Measurements from ENCODE around the gene KRTAP4-8. TPM values are rescaled to one million over a fixed set of nuclear protein-coding genes. Genes with fewer than 3 reads are reported as not detected.
"Not testable (repeated sequence)": the region's sequence is repeated elsewhere in the genome, so short reads cannot be mapped to it uniquely, and the experiment has no call there.

KRTAP4-8 gene
- polyA plus RNA-seq, 3 donors: not detected

- H3K27ac ChIP-seq (ENCODE audit: low read depth, low read length): no peak overlapping the region
- 47 to 63% (median 56%) methylated on average over 5 of the region's 5 CpGs for WGBS, 3 donors
Measured at GRCh38 chr17:41116297-41116696, 18.4 kb upstream of the KRTAP4-8 start.

DNA sequence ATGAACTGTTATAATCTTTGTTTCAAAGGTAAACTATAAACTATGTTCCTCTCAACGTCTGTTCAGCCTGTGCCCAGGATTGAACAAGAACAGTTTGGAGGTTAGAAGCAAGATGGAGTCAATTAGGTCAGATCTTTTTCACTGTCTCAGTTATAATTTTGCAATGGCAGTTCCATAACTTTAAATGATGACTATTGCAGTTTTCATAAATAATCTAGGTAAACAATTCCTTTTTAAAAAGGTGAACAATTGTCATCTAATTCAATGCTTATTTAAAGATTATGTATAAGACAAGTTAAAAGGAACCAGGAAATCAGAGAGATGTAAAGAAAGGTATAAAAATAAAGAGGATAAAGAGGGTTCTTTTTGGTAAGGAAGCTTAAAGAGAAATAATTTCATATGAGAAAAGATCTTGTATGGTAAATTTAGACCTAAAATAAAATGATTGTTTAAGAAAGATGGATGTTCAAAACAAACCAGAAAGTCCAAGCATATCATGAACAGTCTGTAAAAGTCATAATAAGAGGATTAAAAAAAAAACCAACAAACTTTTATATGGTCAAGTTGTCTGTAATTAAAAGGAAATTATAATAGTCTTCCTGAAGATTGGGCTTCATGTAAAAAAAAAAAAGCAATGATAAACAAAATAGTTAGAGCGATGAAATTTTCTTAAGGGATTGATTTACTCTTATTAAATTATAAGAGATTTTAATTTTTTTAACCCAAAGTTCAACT is 13.4 kb upstream of the KRTAP4-8 start:
- 65 to 76% (median 72%) methylated on average over 2 of the region's 2 CpGs for WGBS, 3 donors
- no peak overlapping the region for H3K27ac ChIP-seq (ENCODE audit: low read depth, low read length)

- H3K27ac ChIP-seq (ENCODE audit: low read depth, low read length): not testable (repeated sequence)
- WGBS, 3 donors: 0 to 50% (median 28%) methylated on average over 1 of the region's 1 CpG
Measured at GRCh38 chr17:41108728-41109386, 10.9 kb upstream of the KRTAP4-8 start.

GRCh38 chr17:41107941-41108450 is 10.1 kb upstream of the KRTAP4-8 start:
- WGBS, 3 donors: 52 to 73% (median 70%) methylated on average over 1 of the region's 1 CpG
- H3K27ac ChIP-seq (ENCODE audit: low read depth, low read length): no peak overlapping the region

DNA sequence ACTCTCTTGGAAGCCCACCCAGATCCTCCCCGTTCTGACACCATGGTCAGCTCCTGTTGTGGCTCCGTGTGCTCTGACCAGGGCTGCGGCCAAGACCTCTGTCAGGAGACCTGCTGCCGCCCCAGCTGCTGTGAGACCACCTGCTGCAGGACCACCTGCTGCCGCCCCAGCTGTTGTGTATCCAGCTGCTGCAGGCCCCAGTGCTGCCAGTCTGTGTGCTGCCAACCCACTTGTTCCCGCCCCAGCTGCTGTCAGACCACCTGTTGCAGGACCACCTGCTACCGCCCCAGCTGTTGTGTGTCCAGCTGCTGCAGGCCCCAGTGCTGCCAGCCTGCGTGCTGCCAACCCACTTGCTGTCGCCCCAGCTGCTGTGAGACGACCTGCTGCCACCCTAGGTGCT is 7.4 kb upstream of the KRTAP4-8 start, which contains the start of gene KRTAP4-9:
KRTAP4-9 (plus strand) TSS at position 43 of the 400 bp plus-strand sequence; CDS start at position 43, 0 bp downstream.
- WGBS, 3 donors: 62 to 86% (median 72%) methylated on average over 7 to 10 of the region's 10 CpGs
- H3K27ac ChIP-seq (ENCODE audit: low read depth, low read length): not testable (repeated sequence)

DNA sequence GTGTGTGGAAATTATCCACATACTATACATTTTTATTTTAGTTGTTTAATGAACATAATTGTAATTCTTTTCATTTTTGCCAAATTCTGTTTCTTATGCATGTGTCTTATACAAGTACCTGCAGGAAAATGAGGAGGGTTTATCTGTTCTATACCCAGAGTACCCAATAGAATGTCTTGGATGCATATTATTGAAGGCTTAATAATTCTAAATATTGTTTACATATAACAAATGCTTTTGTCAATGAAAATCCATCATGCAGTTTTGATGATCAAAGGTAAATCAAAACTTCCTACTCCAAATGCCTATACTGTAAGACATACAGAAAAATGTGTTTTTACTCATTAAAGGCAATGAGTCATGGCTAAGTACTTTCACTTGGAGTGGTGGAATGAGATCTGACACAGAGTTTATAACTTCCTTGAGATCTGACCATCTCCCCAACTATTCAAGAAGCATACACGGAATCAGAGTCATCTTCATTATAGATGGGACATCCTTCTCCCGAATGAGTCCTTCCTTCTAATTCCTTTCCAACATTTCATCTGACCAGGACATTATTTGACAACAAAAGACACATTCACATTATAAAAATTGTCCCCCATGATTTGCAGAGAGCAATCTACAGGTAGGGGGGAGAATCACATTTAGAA is 6.6 kb upstream of the KRTAP4-8 start:
- WGBS, 3 donors: 55 to 76% (median 58%) methylated on average over 2 of the region's 2 CpGs

GRCh38 chr17:41103896-41104295 is 6.0 kb upstream of the KRTAP4-8 start:
- H3K27ac ChIP-seq (ENCODE audit: low read depth, low read length): no peak overlapping the region
- 85 to 95% (median 87%) methylated on average over 1 of the region's 1 CpG for WGBS, 3 donors

More for the DNA sequence above, 6.6 kb upstream of the KRTAP4-8 start:
- not testable (repeated sequence) for H3K27ac ChIP-seq (ENCODE audit: low read depth, low read length)

GRCh38 chr17:41101586-41102259 is 3.8 kb upstream of the KRTAP4-8 start, which contains the start of gene KRTAP4-16:
Gene KRTAP4-16, minus strand, starts transcription at chr17:41102209. Its CDS starts 0 bp downstream, at chr17:41102209.
- H3K27ac ChIP-seq (ENCODE audit: low read depth, low read length): no peak within 1 kb of the TSS
- 52 to 64% (median 53%) methylated on average over 8 to 10 of the region's 10 CpGs for WGBS, 3 donors

DNA sequence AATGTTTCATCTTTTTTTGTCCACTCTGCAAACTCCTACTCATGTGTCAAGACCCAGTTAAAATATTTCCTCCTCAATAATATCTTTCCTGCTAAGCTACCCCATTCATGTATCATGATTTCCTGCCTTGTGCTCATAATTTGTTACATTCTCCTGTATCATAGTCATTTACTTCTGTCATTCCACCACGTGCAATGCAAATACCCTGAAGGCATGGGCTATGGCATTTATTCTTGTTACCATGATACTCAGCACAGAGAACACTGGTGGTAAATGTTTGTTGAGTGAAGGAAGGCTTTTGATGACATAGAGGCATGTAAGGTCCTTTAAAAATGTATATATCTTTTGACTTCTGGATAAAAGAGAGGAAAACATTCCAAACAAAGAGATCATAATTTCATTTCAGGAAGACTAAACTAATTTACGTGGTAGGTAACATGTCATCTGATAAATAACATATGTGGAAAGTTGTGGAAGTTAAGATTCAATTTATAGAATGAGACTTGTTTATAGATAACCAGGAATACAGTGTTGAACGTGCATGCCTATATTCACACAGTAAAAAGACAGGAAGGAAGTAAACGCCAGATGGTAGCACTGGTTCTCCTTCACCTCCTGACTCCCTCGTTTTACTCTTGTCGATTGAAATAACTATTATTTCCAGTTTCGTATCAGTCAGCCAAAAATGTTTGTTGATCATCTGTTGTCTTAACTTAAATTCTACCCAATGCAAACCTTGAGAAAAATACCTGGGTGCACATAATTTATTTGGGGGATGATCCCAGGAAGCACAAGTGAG is 1.9 kb upstream of the KRTAP4-8 start:
- H3K27ac ChIP-seq (ENCODE audit: low read depth, low read length): not testable (repeated sequence)
- 30 to 53% (median 31%) methylated on average over 7 of the region's 7 CpGs for WGBS, 3 donors

GRCh38 chr17:41098481-41098880 is 539 bp upstream of the KRTAP4-8 start:
- H3K27ac ChIP-seq (ENCODE audit: low read depth, low read length): no peak overlapping the region
- 80 to 85% (median 82%) methylated on average over 6 of the region's 6 CpGs for WGBS, 3 donors

GRCh38 chr17:41096055-41096454 is 1.9 kb downstream of the KRTAP4-8 start:
- 82 to 85% (median 82%) methylated on average over 7 of the region's 7 CpGs for WGBS, 3 donors
- H3K27ac ChIP-seq (ENCODE audit: low read depth, low read length): no peak overlapping the region

DNA sequence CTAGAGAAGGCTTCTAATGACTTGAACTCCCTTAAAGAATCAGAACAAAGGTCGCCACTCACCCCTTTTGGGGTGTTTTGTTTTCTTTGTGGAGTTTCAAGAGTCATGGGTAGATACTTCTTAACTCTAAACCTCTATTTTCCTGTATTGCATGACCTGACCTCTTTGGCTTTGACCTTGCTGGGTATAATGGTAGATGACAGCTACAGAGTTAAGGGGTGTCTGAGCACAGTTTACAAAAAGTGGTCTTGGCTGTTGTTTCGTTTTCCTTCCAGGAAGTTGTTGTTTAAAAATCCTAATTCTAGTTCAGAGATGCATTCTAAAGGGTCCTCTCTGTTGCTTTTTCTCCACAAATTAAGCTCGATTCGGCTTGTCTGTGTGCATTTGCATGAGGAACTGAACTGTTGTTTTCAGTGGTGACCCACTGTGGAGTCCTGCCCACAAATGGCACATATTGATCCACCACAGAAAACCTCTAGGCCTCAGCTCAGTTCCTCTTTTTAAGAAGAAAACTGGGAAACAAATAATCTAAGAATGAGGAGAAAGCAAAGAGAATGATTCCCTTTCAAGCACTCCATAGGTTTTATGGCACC is 9.1 kb downstream of the KRTAP4-8 start:
- not testable (repeated sequence) for H3K27ac ChIP-seq (ENCODE audit: low read depth, low read length)
- 53 to 67% (median 54%) methylated on average over 4 of the region's 4 CpGs for WGBS, 3 donors

DNA sequence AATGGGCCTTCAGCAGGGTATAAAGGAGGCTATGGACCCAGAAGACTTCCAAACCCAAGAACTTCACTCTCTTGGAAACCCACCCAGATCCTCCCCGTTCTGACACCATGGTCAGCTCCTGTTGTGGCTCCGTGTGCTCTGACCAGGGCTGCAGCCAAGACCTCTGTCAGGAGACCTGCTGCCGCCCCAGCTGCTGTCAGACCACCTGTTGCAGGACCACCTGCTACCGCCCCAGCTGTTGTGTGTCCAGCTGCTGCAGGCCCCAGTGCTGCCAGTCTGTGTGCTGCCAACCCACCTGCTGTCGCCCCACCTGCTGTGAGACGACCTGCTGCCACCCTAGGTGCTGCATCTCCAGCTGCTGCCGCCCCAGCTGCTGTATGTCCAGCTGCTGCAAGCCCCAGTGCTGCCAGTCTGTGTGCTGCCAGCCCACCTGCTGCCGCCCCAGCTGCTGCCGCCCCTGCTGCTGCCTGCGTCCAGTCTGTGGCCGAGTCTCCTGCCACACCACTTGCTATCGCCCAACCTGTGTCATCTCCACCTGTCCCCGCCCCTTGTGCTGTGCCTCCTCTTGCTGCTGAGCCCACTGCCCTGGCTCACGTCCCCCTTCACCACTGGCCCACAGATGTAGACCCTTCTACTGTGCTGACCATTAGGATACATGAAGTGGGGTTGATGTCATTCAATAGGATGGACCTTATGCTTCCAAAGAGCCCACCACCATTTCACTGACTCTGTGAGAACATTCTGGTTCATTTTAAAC is 13.7 kb downstream of the KRTAP4-8 start, which contains the start of gene KRTAP4-7:
KRTAP4-7 (plus strand) TSS at position 51 of the 757 bp plus-strand sequence; CDS start at position 108, 57 bp downstream.
- WGBS, 3 donors: 71 to 87% (median 84%) methylated on average over 9 to 14 of the region's 14 CpGs
- not testable (repeated sequence) for H3K27ac ChIP-seq (ENCODE audit: low read depth, low read length)

GRCh38 chr17:41083427-41083826 is 14.5 kb downstream of the KRTAP4-8 start:
- WGBS, 3 donors: 62 to 80% (median 78%) methylated on average over 2 of the region's 2 CpGs
- H3K27ac ChIP-seq (ENCODE audit: low read depth, low read length): not testable (repeated sequence)

DNA sequence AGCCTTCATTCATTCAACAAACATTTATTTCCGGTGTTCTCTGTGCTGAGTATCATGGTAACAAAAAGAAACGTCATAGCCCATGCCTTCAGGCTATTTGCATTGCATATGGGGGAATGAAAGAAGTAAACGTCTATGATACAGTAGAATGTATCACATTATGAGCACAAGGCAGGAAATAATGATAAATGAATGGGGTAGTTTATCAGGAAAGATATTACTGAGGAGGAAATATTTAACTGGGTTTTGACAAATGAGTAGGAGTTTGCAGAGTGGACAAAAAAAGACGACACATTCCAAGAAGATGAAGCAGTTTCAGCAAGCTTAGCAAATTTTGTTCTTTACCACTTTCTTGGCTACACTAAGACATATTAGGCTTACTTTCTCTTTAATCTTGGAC is 15.3 kb downstream of the KRTAP4-8 start:
- WGBS, 3 donors: 44 to 62% (median 50%) methylated on average over 4 of the region's 4 CpGs
- H3K27ac ChIP-seq (ENCODE audit: low read depth, low read length): no peak overlapping the region

GRCh38 chr17:41076788-41077187 is 21.2 kb downstream of the KRTAP4-8 start:
- no peak overlapping the region for H3K27ac ChIP-seq (ENCODE audit: low read depth, low read length)

GRCh38 chr17:41073676-41074075 is 24.3 kb downstream of the KRTAP4-8 start:
- 83 to 91% (median 87%) methylated on average over 2 of the region's 2 CpGs for WGBS, 3 donors
- no peak overlapping the region for H3K27ac ChIP-seq (ENCODE audit: low read depth, low read length)
